22Rv1 (cell line): ENCODE measurements around the gene PRAF2.

Experiments
- CTCF ChIP-seq: fragments of 450-650 bp; IDR thresholded peaks from 2 replicates; pipeline ENCODE4 v1.5.1; 2017; ENCODE audit warnings: mild to moderate bottlenecking
- ZFX ChIP-seq: fragments of 450-650 bp; IDR thresholded peaks from 2 replicates; pipeline ENCODE4 v1.6.1; 2017; ENCODE audit warnings: antibody characterized with exemption, borderline replicate concordance

GRCh38 chrX:49070988-49071387, 2.8 kb downstream of the PRAF2 start:
- TF ChIP-seq CTCF (no peak), ZFX (no peak)
